ENCODE measurements around the gene NTNG1. TPM values are rescaled to one million over a fixed set of nuclear protein-coding genes. Genes with fewer than 3 reads are reported as not detected.

The NTNG1 gene
- polyA plus RNA-seq, 3 donors, result 32.5 to 43.1 (median 33.7) TPM

DNA sequence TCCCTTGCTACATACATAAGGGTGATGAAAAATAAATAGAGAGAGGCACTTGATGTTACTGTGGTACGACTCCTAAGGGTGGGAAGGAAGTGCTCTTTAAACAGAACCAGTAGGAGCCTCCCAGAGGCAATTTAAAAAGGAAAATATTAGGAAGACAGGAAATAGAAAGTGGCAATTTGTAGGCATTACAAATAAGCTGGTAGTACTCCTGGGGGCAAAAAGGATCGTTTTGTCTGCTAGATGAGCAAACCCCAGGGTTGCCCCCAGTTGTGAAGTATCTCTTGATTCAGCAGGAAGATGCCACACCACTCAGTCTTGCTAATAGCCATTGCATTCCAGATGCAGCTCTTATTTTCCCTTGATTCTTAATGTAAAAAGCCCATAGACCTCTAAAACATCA, 303.0 kb downstream of the NTNG1 start:
- no peak for DNase-seq (ENCODE audit: low read depth in 3 of 3, low spot score in 2 of 3)

DNA sequence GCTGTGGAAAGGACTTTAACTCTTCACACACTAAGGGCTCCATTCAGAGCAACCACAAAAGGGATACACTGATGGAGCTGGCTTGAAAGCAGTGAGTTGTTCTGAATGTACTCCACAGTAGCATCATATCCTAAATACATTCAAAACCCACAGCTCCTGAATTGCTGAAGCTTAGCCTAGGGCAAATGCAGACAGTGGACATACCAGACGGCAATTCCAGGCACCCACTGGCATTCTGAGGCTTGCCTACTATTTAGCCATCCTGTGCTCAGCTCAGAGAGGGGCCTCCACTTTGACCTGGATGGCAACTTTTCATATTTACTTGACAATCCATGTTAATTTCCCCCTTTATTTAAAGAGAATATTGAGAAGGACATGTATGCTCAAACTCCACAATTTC, 303.5 kb downstream of the NTNG1 start:
- no peak for DNase-seq (ENCODE audit: low read depth in 3 of 3, low spot score in 2 of 3)

DNA sequence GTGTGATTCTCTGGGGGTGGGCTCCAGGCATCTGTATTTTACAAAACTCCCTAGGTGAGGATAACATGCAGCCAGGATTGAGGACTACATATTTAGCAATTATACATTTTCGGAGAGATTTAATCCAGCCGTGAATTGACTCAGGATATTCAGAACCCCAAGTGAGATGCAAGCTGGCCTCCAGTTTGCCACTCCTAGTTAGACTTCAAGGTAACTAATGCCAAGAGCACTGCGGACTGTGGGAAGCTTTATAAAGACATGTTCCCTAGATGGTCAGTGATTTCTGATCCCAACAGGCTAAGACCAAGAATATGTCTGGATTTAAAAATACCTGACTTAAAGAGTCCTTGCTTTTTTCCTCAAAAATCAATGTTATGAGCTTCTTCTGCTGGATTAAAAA, 308.5 kb downstream of the NTNG1 start:
- DNase-seq (ENCODE audit: low read depth in 3 of 3, low spot score in 2 of 3), result no peak

DNA sequence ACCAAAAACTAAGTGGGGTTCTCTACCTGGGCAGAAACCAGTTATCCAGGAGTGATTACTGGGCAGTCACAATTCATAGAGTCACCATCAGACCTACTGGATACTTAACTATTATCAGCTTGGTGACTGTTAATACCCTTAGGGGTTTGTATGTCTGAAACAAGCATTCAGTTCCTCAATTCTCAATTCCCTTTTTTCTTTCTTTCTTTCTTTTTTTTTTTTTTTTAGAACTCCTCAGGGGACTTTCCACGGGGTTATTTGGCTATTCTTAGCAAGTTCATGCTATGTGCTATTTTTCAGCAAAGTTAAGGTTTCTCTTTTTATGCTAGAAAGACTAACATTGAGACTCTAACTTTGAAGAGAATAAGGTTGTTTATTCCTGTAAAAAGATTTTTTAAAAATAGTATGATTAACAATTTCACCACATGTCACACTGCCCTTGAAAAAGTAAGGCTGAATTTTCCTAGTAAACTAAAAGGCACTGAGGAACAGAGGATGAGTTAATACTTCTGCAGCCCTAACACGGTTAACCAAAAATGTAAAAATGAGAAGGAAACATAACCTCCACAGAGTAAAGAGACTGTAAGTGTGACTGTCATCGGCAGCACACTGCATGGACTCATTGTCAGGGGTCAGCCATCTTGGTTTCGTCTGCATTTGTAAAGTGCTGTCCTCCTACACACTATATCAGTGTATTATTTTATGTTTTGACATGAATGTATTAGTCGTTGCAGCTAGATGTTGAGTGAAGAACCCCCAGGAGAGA, 310.2 kb downstream of the NTNG1 start:
- DNase-seq (ENCODE audit: low read depth in 3 of 3, low spot score in 2 of 3), result no peak

DNA sequence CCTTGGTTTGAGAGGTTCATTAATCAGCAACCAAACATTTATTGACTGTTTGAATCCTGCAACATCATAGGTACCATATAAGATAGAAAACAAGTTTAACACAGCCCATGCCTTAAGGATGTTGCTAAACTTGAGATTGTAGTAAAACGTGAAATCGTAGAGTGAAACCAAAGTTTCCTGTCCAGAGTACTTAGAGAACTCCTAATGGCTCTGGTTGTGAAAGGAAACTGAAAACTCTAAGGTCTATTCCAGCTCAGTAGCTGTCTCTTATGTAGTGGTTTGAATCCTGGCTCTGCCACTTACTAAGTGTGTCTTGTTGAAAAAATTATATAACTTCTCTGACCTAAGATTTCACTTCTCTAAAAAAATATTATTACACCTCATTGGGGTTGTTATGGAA, 310.9 kb downstream of the NTNG1 start:
- no peak for DNase-seq (ENCODE audit: low read depth in 3 of 3, low spot score in 2 of 3)

DNA sequence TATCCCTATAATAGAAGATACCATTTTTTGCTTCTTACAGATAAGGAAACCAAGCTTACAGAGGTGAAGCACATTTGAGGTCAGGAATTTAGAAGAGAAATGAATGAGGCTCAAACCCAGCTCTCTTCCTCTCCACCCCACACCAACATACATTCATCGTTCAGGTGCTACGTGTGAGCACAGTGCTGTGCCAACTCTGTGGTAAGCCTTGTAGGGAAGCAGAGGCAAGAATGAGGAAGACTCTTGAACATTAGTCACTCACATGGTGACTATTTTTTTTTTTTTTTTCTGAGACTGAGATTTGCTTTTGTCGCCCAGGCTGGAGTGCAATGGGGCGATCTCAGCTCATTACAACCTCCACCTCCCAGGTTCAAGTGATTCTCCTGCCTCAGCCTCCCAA, 314.0 kb downstream of the NTNG1 start:
- DNase-seq (ENCODE audit: low read depth in 3 of 3, low spot score in 2 of 3), result no peak

DNA sequence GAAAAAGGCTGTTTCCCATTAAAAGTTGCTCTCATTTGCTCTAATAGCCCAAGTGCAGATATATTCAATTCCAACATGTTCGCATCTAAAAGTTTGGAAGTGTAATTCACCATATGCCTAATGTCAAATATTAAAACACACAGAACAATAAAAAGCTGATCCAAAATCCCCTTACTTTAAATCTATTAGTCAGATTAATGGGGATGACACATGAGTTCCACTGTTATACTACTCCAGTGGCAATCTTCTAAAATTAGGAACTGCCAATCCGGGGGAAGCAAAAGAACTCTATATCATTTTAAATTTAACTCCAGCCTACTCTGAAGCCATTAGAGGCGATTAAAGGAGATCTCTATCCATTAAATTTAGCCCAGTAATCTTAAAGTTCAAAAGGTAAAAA, 317.1 kb downstream of the NTNG1 start:
- DNase-seq (ENCODE audit: low read depth in 3 of 3, low spot score in 2 of 3), result no peak

DNA sequence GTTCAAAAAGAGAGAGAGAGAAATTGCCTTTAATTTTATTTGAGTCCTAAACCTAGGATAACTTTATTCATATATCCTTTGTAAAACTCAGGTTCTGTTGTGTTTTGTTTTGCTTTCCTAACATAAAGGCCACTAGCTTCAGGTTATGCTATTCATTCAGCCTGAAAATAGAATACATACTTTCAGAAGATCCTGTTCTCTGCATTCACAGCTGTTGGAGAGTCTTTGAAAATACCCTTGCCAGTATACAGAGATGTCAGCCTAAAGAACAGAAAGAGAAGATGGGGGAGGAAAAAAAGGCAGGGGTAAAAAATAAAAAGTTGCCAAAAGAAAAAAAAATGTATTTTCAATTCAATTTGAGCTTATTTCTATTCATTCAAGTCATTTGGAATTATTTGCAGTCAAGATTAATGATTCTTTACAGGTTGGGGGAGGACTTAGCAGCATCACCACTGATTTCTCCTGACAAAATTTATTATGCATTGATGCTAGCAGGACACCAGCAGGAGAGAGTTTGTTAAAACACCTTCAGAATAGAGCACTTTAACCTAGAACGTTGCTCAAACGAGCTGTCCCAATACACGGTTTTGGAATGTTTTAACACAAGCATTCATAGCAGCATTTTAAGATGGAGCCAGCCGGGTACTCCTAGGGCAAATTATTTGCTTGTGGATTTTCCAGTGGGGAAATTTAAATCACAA, 318.5 kb downstream of the NTNG1 start:
- DNase-seq (ENCODE audit: low read depth in 3 of 3, low spot score in 2 of 3), result no peak

DNA sequence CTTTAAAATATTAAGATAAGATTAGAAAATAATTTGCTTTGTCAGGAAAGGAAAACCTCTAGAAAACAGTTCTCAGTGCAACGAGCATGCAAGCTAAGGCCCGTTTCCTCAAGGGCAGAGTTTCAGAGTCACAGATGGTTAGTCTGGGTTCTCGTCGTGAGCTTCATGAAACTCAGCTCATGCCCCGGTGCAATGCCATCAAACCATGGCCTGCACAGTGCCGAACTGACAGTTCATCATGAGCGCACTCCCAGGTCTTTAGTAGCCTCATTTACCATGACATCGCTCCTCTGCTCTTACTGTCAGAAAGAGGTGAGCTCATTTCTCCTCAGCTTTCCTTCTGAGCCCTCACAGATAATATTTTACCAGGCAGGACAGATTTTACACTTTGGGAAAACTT, 319.2 kb downstream of the NTNG1 start:
- no peak for DNase-seq (ENCODE audit: low read depth in 3 of 3, low spot score in 2 of 3)

DNA sequence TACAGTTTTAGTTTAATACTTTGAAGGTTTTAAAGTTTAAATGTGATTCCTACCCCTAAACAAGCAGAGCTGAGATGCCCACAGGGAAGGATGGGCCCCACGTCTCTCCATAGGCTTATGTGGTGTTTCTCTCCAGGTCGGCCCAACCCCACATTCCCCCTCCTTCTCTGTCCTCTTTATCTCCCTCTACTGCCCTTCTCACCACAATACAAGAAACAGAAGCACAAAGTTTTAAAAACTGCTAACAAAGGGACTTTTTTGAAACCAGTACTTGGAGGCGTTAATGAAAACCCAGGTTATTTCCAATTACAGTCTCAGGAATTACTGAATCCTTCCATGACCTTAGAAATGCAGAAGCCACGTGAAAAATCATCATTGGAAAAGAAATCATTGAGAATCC, 324.0 kb downstream of the NTNG1 start:
- DNase-seq (ENCODE audit: low read depth in 3 of 3, low spot score in 2 of 3), result no peak

DNA sequence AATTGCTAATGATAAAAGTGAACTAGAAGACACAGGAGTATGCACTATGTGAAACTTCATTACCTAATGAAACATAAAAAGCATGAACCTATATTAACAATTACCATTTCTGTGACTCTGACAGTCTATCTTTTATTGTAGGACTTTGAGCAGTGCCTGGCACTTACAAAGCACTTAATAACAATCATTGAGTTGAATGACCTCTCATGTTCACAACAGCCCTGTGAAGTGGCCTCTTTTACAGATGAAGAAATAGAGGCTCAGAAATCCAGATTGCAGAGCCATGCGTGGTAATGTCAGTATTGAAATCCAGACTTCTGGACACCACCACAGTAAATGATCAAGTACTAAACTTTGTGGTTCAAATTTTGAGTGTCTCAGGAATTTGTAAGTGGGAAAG, 326.4 kb downstream of the NTNG1 start:
- no peak for DNase-seq (ENCODE audit: low read depth in 3 of 3, low spot score in 2 of 3)

DNA sequence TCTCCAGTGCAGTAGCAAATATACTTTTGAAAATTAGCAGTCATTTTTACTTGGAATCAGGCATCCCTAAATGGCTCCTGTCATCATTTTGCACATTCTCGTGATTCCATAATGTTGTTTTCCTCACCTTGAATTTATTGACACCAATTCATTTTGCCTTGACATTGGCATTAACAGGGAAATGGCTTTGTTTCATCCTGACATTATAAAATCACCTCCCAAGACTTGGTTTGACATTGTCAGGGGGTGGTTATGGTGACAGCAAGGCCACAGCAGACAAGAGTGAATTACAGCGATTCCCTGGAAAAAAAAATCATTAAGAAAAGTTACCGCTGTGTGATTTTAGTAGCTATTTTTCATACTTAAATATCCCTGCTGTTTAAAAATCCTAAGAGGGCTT, 327.0 kb downstream of the NTNG1 start:
- no peak for DNase-seq (ENCODE audit: low read depth in 3 of 3, low spot score in 2 of 3)

DNA sequence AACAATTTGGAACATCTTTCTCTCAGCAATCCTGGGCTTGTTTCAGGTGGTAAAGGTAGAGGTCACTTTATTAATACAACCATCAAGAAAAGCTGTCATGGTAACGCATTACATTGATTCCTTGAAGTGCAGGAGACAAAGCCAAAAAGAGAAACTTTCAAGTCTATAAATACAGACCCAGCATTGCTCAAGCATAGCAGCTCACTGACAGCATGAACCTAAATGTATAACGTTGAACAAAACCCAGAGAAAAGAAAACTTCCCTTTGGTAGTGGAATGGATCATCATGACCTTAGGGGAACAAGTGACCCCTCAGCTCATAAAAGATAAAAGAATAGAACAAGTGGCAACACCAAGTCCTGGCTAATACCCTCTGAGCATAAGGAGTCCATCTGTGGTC, 332.2 kb downstream of the NTNG1 start:
- DNase-seq (ENCODE audit: low read depth in 3 of 3, low spot score in 2 of 3), result no peak

DNA sequence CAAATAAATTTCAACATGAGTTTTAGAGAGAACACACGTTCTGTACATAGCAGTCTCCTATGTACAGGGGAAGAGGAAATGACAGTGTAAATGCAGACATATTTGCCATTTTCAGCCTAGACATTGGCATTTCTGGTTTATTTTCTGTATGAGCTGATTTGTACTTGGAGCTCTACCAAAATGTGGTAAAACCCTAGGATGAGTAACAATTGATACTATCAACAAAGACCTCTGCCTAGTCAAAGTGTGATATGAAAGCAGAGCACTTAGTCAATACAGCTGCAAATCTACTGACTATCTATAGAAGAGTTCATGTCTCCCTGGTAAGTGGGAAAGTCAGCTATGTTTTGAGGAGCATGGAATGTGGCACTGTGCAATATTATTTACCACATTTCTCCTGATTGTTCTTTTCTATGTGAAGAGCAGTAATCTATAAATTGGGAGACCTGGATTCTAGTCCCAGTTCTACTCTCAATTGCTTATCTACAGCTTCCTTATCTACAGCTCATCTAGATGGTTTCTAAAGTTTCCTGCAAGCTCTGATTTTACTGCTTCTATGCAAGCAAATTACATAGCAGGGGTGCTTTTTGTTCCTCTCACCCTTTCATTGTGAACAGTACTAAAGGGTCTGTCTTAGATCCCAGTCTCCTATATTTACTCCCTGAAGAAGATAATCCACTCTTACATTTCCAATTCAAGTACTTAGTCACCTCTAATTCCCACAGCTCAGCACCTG, 334.2 kb downstream of the NTNG1 start:
- DNase-seq (ENCODE audit: low read depth in 3 of 3, low spot score in 2 of 3), result no peak

DNA sequence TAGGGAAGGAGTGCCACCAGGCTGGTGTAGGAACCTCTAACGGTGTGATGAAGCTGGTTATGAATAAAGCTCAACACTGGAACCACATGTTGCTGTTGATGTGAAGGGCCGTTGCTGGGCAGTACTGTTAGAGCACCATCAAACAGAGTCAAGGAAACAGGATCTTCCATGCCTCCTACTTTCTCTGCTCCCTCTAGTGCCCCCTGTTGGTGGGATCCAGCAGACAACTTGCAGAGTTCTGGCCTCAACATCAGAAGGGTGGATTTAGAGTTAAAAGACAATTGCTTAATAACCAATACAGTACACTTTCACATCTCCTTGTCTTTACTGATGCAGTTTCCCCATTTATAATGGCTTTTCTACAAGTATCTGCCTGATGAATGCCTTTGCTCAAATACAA, 336.4 kb downstream of the NTNG1 start:
- DNase-seq (ENCODE audit: low read depth in 3 of 3, low spot score in 2 of 3), result no peak

DNA sequence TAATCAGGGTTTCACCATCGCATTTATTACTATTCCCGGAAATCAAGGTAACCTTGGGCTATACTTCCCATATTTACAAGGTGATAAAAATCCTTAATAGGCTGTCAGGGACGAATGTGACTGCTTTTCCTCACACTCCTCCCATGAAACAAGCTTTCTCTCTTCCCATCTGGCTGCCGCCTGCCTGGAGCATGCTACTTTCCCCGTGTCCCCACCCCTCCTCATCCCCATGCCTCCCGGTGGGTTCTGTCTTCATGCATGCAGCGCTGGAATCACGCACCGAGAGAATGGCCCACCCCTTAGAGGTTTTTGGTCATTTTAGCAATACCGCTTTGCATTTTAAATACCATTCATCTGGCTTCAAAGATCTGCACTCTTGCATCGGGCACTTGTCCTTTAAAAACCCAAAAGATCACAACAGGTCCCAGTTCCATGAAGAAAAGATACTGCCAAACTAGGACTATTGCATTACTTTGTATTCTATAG, 339.1 kb downstream of the NTNG1 start:
- DNase-seq (ENCODE audit: low read depth in 3 of 3, low spot score in 2 of 3), result no peak

DNA sequence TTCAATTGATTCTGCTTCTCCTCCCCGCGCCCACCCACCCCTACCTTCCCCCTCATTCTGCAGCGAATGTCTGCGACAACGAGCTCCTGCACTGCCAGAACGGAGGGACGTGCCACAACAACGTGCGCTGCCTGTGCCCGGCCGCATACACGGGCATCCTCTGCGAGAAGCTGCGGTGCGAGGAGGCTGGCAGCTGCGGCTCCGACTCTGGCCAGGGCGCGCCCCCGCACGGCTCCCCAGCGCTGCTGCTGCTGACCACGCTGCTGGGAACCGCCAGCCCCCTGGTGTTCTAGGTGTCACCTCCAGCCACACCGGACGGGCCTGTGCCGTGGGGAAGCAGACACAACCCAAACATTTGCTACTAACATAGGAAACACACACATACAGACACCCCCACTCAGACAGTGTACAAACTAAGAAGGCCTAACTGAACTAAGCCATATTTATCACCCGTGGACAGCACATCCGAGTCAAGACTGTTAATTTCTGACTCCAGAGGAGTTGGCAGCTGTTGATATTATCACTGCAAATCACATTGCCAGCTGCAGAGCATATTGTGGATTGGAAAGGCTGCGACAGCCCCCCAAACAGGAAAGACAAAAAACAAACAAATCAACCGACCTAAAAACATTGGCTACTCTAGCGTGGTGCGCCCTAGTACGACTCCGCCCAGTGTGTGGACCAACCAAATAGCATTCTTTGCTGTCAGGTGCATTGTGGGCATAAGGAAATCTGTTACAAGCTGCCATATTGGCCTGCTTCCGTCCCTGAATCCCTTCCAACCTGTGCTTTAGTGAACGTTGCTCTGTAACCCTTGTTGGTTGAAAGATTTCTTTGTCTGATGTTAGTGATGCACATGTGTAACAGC, 339.9 kb downstream of the NTNG1 start:
- no peak for DNase-seq (ENCODE audit: low read depth in 3 of 3, low spot score in 2 of 3)

DNA sequence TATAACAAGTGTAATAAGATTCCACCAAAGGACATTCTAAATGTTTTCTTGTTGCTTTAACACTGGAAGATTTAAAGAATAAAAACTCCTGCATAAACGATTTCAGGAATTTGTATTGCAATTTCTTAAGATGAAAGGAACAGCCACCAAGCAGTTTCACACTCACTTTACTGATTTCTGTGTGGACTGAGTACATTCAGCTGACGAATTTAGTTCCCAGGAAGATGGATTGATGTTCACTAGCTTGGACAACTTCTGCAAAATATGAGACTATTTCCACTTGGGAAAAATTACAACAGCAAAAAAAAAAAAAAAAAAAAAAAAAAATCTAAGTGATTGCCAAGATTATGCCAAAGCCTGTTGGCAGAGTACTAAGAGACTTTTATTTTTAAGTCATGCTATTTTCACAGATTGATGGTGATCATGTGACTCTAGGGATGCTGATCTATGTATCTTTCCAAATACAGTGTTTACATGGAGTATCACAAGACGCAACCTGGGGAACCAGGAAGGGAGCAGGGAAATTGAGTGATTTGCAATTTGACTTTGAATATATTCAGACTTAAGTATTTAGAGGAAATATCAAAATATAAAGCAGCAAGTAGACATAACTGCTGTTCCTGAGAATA, 341.0 kb downstream of the NTNG1 start:
- DNase-seq (ENCODE audit: low read depth in 3 of 3, low spot score in 2 of 3), result no peak

DNA sequence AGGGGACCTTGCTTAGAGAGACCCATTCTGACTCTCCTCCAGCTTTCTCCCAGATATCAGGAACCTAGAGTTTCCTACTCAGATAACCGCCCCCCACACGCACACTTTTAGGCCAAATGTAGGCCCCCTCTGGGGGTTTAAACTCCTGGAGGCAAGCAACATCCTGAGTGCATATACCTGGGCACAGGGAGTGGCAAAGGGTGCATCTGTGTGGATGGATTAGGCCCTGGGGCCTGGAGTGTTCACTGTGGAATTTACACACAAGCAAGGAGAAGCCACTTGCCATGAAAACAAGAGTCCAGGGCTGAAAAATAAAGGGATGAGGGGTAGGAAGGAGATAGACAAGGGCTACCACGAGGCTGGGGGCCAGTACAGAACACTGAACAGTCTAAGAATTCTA, 343.1 kb downstream of the NTNG1 start:
- DNase-seq (ENCODE audit: low read depth in 3 of 3, low spot score in 2 of 3), result no peak

DNA sequence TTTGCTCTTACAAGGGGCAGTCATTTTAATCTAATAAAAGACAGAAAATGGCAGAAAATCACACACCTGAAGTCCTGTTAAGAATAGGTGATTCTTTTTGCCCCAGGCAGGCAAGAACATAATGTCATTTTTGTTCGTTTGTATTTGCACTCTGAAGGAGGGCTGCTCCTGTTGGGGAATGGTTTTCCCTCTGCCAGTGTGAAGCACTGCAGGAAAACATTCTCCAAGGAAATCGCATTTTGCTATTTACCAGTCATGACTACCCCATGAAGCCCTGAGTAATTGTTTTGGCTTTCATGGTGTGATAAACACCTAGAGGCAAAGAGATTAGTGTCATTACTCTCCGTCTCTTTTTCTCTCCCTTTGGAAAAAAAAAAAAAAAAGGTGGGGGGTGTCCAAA, 345.5 kb downstream of the NTNG1 start:
- DNase-seq (ENCODE audit: low read depth in 3 of 3, low spot score in 2 of 3), result no peak
